Uterus (tissue), 4 donors: ENCODE results near the gene FAM3A. TPM values are rescaled to one million over a fixed set of nuclear protein-coding genes. Genes with fewer than 3 reads are reported as not detected.

Source experiments
- DNase-seq, 2 donors: peaks; one replicate each; pipeline ENCODE4 v3.0.0-alpha.2; 2019 to 2020
- H3K27ac ChIP-seq, 2 donors: fragments of 200-600 bp; sonication (generic); 1 replicate in 1 of 2; 2 replicates in 1 of 2; pipeline ENCODE4 v1.5.1; 2016 to 2018
- H3K27me3 ChIP-seq, 2 donors: fragments of 200-600 bp; sonication (generic); one replicate each; pipeline ENCODE4 v1.5.1; 2018 to 2019; ENCODE audit warnings: control low read depth in 1 of 2
- H3K36me3 ChIP-seq, 2 donors: fragments of 200-600 bp; sonication (generic); one replicate each; pipeline ENCODE4 v1.5.1; 2019; ENCODE audit warnings: control low read depth in 1 of 2
- H3K4me1 ChIP-seq, 2 donors: fragments of 200-600 bp; sonication (generic); one replicate each; pipeline ENCODE4 v1.5.1; 2018 to 2019; ENCODE audit warnings: control low read depth in 1 of 2
- H3K4me3 ChIP-seq, 2 donors: fragments of 200-600 bp; sonication (generic); 1 replicate in 1 of 2; 2 replicates in 1 of 2; pipeline ENCODE4 v1.5.1; 2018 to 2019; ENCODE audit warnings: mild to moderate bottlenecking in 1 of 2
- H3K9me3 ChIP-seq, 2 donors: fragments of 200-600 bp; sonication (generic); one replicate each; pipeline ENCODE4 v1.5.1; 2019; ENCODE audit warnings: control low read depth in 1 of 2
- POLR2A ChIP-seq, 2 donors: fragments of 450-650 bp; IDR thresholded peaks; one replicate each; pipeline ENCODE4 v1.6.1; 2016; ENCODE audit warnings: antibody characterized with exemption in 2 of 2, mild to moderate bottlenecking in 1 of 2, moderate library complexity in 1 of 2
- intact Hi-C: fragments of 100-400 bp; cut with DNase I; formaldehyde crosslinking; loops from one replicate; pipeline ENCODE4 v1.15.1; 2023; ENCODE audit warnings: low total_unique reads
- total RNA-seq, 4 donors: library from RNA; depleted of rRNA in 3 of 4; stranded (reverse); fragments of >200 nt in 3 of 4; gene quantifications; one replicate each; pipeline versions ENCODE4 v1.1.0 to v1.2.4, GENCODE V29; 2014 to 2023
- TF ChIP-seq, protein P1 (sequence below), 4 experiments: fragments of 200-600 bp in 2 of 4; fragments of 450-650 bp in 2 of 4; sonication (generic) in 2 of 4; IDR thresholded peaks; one replicate each; pipeline ENCODE4 v1.5.1; 2016 to 2019; ENCODE audit warnings: antibody characterized with exemption in 4 of 4, mild to moderate bottlenecking in 2 of 4, moderate library complexity in 1 of 4
- donor health status: DM: yes; HTN: yes; CAD: no.

The FAM3A gene
- total RNA-seq, 4 donors from 2014 or later: 5.1 to 55.9 (median 15.4) TPM

DNA sequence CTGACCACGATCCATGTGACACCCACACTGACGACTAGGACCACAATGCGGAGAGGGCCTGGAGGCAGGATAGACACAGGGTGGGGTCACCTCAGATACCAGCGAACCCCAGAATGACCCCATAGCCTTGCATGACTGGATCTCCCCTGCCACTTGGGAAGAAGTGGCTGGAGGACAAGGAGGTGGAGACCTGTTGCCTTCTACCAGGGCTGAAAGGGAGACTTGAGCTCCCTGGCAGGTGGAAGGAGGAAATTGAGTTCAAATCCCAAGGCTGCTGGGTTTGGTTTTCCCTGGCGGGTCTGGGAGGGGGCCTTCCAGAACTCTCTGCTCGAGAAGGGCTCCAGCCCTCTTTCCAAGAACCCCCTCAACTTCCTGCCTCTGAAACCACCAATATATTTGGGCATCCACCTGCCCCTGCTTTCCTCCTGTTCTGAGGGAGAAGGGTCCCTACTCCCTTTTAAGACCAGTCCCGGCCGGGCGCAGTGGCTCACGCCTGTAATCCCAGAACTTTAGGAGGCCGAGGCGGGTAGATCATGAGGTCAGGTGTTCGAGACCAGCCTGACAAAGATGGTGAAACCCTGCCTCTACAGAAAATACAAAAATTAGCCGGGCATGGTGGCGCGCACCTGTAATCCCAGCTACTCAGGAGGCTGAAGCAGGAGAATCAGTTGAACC is 3.0 kb downstream of the FAM3A start:
- no peak overlapping the region for H3K4me3 ChIP-seq
- intact Hi-C loops: no loop called here
- H3K27ac ChIP-seq: no peak overlapping the region
- H3K9me3 ChIP-seq: no peaks in the 10 kb centered on the region
- no peaks in the 10 kb centered on the region for H3K4me1 ChIP-seq
- no peaks in the 10 kb centered on the region for H3K36me3 ChIP-seq
- TF ChIP-seq, protein P1, sequence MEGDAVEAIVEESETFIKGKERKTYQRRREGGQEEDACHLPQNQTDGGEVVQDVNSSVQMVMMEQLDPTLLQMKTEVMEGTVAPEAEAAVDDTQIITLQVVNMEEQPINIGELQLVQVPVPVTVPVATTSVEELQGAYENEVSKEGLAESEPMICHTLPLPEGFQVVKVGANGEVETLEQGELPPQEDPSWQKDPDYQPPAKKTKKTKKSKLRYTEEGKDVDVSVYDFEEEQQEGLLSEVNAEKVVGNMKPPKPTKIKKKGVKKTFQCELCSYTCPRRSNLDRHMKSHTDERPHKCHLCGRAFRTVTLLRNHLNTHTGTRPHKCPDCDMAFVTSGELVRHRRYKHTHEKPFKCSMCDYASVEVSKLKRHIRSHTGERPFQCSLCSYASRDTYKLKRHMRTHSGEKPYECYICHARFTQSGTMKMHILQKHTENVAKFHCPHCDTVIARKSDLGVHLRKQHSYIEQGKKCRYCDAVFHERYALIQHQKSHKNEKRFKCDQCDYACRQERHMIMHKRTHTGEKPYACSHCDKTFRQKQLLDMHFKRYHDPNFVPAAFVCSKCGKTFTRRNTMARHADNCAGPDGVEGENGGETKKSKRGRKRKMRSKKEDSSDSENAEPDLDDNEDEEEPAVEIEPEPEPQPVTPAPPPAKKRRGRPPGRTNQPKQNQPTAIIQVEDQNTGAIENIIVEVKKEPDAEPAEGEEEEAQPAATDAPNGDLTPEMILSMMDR (IDR thresholded peaks at IDR 0.05): no peak
- TF ChIP-seq POLR2A (IDR thresholded peaks at IDR 0.05): no peak
- H3K27me3 ChIP-seq: no peaks in the 10 kb centered on the region
- DNase-seq: no peak

DNA sequence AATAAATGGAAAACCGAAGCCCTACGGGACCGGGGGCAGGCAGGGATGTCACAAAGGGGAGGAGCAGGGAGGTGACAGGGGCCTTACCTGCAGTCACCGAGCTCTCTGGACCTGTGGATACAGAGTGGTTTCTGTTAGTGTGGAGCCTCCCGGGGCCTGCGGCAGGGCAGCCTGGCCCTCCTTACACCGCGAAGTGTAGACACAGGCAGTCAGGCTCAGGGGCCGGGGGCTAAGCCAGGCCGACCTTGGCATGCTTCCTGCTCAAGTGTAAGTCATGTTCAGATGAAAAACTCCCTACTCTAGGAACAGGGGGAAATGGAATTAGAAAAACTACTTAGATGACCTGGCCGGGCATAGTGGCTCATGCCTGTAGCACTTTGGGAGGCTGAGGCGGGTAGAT is 4.3 kb downstream of the FAM3A start:
- Histone ChIP-seq H3K36me3 (no peaks in the 10 kb centered on the region), H3K4me1 (no peaks in the 10 kb centered on the region), H3K9me3 (no peaks in the 10 kb centered on the region), H3K4me3 (no peak overlapping the region), H3K27me3 (no peaks in the 10 kb centered on the region), H3K27ac (no peak overlapping the region)
- intact Hi-C loops: no loop called here
- DNase-seq: no peak
- TF ChIP-seq POLR2A (IDR thresholded peaks at IDR 0.05): no peak
- TF ChIP-seq, protein P1 (IDR thresholded peaks at IDR 0.05): no peak

DNA sequence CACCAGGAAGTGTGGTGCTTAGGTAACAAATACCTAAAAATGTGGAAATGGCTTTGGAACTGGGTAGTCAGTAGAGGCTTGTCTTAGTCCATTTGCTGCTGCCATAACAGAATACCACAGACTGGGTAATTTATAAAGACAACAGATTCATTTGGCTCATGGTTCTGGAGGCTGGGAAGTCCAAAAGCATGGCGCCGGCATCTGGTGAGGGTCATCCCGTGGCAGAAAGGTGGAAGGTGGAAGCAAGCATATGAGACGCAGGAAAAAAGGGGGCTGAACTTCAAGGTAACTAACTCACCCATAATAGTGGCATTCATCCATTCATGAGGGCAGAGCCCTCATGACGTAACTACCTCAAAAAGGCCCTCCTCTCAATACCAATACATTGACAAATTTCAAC is 6.6 kb downstream of the FAM3A start:
- Histone ChIP-seq H3K27me3 (no peaks in the 10 kb centered on the region), H3K27ac (no peak overlapping the region), H3K4me1 (no peaks in the 10 kb centered on the region), H3K4me3 (no peak overlapping the region), H3K36me3 (no peaks in the 10 kb centered on the region), H3K9me3 (no peaks in the 10 kb centered on the region)
- no peak for DNase-seq
- TF ChIP-seq, protein P1 (IDR thresholded peaks at IDR 0.05): no peak
- intact Hi-C loops: no loop called here

DNA sequence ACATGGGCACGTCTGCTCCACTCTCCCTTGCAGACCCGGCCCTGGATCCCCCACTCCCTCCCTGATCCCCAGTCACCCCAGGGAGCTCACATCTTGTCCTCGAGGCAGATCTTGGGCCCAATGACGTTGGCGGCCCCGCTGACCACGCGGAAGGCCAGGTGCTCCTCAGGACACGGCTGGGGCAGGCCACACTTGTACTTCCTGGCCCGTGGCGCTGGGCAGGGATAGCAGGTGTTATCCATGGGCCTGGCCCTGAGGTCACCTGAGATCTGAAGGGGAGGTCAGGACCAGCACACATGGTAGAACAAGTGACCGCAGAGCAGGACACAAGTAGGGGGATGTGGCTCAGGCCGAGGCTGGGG is 7.7 kb downstream of the FAM3A start:
- Histone ChIP-seq H3K4me3 (no peak overlapping the region), H3K27ac (no peak overlapping the region), H3K27me3 (no peaks in the 10 kb centered on the region), H3K4me1 (no peaks in the 10 kb centered on the region), H3K36me3 (no peaks in the 10 kb centered on the region), H3K9me3 (no peaks in the 10 kb centered on the region)
- TF ChIP-seq POLR2A (IDR thresholded peaks at IDR 0.05): no peak
- TF ChIP-seq, protein P1 (IDR thresholded peaks at IDR 0.05): no peak
- intact Hi-C loops: no loop called here
- DNase-seq: no peak

DNA sequence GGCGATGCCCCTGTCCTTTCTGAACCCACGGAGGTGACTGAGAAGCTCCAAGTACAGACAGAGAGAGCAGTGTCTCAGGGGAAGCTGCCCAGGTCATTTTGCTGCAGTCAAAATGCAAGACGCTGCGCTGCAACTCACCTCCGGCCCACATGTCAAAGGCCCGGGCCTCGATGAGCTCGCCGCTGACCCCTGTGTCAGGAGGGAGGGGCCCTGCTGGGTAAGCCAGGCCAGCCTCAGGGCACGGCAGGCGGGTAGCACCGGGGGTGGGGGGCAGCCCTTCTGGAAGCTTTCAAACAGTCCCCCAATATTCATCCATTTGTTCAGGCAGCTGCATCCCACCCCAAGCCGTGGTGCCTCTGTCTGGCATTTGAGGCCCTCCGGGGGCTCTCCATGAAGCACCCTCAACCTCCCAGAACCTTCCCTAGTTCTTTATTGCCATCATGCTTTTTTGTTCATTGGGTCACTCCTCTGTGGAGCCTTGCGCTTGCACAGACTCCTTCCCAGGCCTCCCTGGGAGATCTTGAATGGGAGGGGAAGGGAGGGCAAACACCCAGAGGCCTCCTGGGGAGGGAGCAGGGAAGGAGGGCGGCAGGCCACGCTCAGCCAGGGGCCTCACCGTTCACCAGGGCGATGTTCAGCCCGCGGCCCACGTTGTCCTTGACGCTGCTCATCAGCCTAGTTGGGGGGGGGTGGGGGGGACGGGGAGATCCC is 8.2 kb downstream of the FAM3A start:
- Histone ChIP-seq H3K9me3 (no peaks in the 10 kb centered on the region), H3K4me3 (no peak overlapping the region), H3K36me3 (no peaks in the 10 kb centered on the region), H3K27ac (no peak overlapping the region), H3K4me1 (no peaks in the 10 kb centered on the region), H3K27me3 (no peaks in the 10 kb centered on the region)
- intact Hi-C loops: no loop called here
- TF ChIP-seq POLR2A (IDR thresholded peaks at IDR 0.05): no peak
- TF ChIP-seq, protein P1 (IDR thresholded peaks at IDR 0.05): no peak
- no peak for DNase-seq
